ENCODE data around the gene C10orf67.
"Not testable (repeated sequence)": the region's sequence is repeated elsewhere in the genome, so short reads cannot be mapped to it uniquely, and the experiment has no call there.

C10orf67 gene

DNA sequence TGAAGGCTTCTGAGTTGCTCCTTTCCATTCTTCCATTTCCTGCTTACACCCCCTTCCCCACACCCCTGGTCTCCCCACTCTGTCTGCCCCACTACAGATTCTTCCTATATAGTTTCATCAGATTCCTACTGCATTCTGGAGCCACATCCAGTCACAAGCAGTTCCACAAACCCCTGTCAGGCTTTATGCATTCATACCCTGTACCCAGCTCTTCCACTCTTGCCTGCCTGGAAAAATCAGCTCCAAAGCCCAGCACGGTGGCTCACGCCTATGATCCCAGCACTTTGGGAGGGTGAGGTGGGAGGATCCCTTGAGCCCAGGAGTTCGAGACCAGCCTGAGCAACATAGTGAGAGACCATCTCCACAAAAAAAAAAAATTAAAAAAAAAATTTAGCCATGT, 60.4 kb downstream of the C10orf67 start:
- DNase-seq (ENCODE audit: insufficient read length, low spot score) (no peak), FAIRE-seq (no peak)
- TF ChIP-seq, protein P1, sequence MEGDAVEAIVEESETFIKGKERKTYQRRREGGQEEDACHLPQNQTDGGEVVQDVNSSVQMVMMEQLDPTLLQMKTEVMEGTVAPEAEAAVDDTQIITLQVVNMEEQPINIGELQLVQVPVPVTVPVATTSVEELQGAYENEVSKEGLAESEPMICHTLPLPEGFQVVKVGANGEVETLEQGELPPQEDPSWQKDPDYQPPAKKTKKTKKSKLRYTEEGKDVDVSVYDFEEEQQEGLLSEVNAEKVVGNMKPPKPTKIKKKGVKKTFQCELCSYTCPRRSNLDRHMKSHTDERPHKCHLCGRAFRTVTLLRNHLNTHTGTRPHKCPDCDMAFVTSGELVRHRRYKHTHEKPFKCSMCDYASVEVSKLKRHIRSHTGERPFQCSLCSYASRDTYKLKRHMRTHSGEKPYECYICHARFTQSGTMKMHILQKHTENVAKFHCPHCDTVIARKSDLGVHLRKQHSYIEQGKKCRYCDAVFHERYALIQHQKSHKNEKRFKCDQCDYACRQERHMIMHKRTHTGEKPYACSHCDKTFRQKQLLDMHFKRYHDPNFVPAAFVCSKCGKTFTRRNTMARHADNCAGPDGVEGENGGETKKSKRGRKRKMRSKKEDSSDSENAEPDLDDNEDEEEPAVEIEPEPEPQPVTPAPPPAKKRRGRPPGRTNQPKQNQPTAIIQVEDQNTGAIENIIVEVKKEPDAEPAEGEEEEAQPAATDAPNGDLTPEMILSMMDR (IDR thresholded peaks at IDR 0.05; ENCODE audit: insufficient read depth, missing control alignments): no peak

DNA sequence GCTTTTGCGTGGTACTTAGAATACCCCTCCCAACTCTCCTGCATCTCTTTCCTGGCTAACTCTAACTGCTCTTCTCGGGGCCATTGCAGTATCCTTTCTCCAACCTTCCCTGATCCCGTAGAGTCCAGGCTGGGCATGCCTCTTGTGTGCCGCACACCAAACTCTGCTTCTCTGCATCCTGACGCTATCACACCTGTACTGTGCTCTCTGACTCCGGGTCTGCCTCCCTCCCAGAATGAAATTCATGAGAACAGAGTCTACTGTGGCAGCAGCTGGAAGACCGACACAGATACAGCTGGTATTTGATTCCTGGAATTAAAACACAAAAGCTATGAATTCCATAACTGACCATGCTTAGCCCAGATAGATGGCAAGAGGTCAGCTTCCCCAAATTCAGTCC, 60.9 kb downstream of the C10orf67 start:
- DNase-seq (ENCODE audit: insufficient read length, low spot score): no peak
- FAIRE-seq: no peak
- TF ChIP-seq, protein P1 (IDR thresholded peaks at IDR 0.05; ENCODE audit: insufficient read depth, missing control alignments): no peak

DNA sequence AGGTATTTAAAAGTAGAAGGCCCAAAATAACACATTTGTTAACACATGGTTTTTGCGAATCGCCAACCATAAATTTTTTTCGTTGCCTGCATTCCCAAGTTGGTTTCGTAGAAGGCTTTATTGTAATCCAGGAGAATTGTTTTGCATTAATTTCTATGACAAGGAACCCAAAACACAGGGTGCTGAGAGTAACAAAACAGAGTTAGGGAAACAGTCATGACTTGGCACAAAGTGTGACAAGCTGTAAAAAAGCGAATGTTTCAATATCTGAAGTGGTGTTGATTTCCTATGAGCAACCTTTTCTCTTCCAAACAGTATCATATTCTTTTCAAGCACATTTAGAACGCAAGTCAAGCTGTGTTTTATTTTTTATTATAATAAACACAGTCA, 63.6 kb downstream of the C10orf67 start:
- FAIRE-seq (no peak), DNase-seq (ENCODE audit: insufficient read length, low spot score) (no peak)
- TF ChIP-seq, protein P1 (IDR thresholded peaks at IDR 0.05; ENCODE audit: insufficient read depth, missing control alignments): no peak

- DNase-seq (ENCODE audit: insufficient read length, low spot score) (no peak), FAIRE-seq (no peak)
- TF ChIP-seq, protein P1 (IDR thresholded peaks at IDR 0.05; ENCODE audit: insufficient read depth, missing control alignments): no peak
Measured at GRCh38 chr10:23280419-23281043, 64.1 kb downstream of the C10orf67 start.

- TF ChIP-seq, protein P1 (IDR thresholded peaks at IDR 0.05; ENCODE audit: insufficient read depth, missing control alignments): no peak
- DNase-seq (ENCODE audit: insufficient read length, low spot score): no peak
- FAIRE-seq: no peak
Measured at GRCh38 chr10:23275355-23275754, 69.2 kb downstream of the C10orf67 start.

DNA sequence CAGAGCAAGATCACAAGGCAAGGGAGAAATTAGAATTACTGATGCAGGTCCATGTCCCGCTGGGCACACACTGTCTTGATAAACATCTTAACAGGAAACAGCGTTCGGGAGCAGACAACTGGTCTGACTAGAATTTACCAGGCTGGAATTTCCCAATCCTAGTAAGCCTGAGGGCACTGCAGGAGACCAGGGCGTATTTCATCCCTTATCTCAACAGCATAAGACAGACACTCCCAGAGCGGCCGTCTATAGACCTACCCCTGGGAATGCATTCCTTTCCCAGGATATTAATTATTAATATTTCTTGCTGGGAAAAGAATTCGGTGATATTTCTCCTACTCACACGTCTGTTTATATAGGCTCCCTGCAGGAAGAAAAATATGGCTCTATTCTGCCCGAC, 70.4 kb downstream of the C10orf67 start:
- not testable (repeated sequence) for FAIRE-seq

GRCh38 chr10:23270531-23270930, 74.1 kb downstream of the C10orf67 start:
- DNase-seq (ENCODE audit: insufficient read length, low spot score): no peak
- TF ChIP-seq, protein P1 (IDR thresholded peaks at IDR 0.05; ENCODE audit: insufficient read depth, missing control alignments): no peak
- no peak for FAIRE-seq

More for the DNA sequence above, 70.4 kb downstream of the C10orf67 start:
- DNase-seq (ENCODE audit: insufficient read length, low spot score): not testable (repeated sequence)
